Measurements from ENCODE around the gene RAB27B. TPM values are rescaled to one million over a fixed set of nuclear protein-coding genes. Genes with fewer than 3 reads are reported as not detected.

The RAB27B gene
- total RNA-seq, 1 experiment from 2014 or later: 9.9 TPM

GRCh38 chr18:54835944-54836343 is 7.7 kb downstream of the RAB27B start:
- Histone ChIP-seq H2AFZ (no peak overlapping the region), H4K20me1 (ENCODE audit: insufficient read depth) (no peaks in the 10 kb centered on the region), H3K9me2 (ENCODE audit: insufficient read depth) (no peaks in the 10 kb centered on the region), H3K4me2 (no peak overlapping the region), H3K27ac (no peak overlapping the region), H3K36me3 (ENCODE audit: low read depth) (peaks cover 15% of the 10 kb centered on the region), H3F3A (ENCODE audit: insufficient read depth, low read depth) (no peaks in the 10 kb centered on the region), H3K79me2 (ENCODE audit: low read depth) (peaks cover 62% of the 10 kb centered on the region), H3K4me3 (no peak overlapping the region), H3K4me1 (replicated peaks; ENCODE audit: insufficient read depth) (peaks cover 3% of the 10 kb centered on the region), H3K9me3 (ENCODE audit: insufficient read depth, low read depth) (peaks cover 13% of the 10 kb centered on the region; the same call in 1 of the 2 replicates), H3K27me3 (ENCODE audit: insufficient read depth, low read depth) (no peaks in the 10 kb centered on the region)
- BruUV-seq (replicated peaks): no TSS peak
- POLR2A ChIA-PET (ENCODE audit: unreplicated experiment): no interaction called here
- CTCF ChIA-PET: no interaction called here
- no peak for DNase-seq
- no peak for TF ChIP-seq EZH2 (IDR thresholded peaks at IDR 0.05; ENCODE audit: low read depth)
- TF ChIP-seq, protein P1, sequence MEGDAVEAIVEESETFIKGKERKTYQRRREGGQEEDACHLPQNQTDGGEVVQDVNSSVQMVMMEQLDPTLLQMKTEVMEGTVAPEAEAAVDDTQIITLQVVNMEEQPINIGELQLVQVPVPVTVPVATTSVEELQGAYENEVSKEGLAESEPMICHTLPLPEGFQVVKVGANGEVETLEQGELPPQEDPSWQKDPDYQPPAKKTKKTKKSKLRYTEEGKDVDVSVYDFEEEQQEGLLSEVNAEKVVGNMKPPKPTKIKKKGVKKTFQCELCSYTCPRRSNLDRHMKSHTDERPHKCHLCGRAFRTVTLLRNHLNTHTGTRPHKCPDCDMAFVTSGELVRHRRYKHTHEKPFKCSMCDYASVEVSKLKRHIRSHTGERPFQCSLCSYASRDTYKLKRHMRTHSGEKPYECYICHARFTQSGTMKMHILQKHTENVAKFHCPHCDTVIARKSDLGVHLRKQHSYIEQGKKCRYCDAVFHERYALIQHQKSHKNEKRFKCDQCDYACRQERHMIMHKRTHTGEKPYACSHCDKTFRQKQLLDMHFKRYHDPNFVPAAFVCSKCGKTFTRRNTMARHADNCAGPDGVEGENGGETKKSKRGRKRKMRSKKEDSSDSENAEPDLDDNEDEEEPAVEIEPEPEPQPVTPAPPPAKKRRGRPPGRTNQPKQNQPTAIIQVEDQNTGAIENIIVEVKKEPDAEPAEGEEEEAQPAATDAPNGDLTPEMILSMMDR (conservative IDR thresholded peaks at IDR 0.05): no peak
- intact Hi-C loops (cut with micrococcal nuclease; ENCODE audit: unreplicated experiment): no loop called here

DNA sequence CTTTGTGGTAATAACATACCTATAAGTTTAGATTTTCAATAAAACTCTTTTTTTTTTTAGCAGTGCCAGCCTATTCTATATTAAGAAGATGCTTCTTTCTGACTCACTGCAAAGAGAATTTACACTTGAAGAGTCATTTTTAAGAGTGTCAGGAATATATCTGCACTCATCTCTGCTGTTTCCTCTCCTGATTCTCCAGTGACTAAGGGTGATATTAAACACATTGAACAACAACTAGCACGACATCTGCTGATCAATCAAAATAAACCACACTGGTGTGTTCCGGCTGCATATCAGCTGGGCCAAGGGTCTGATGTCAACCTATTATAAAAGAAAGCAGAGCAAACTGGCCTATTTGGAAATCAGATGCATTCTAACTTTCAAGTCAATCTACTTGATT is 15.0 kb downstream of the RAB27B start:
- Histone ChIP-seq H3K36me3 (ENCODE audit: low read depth) (0 out of 2 replicates have a peak, but pooled peaks cover 4% of the 10 kb centered on the region), H3K9me3 (ENCODE audit: insufficient read depth, low read depth) (no peaks in the 10 kb centered on the region), H2AFZ (no peak overlapping the region), H3K27ac (no peak overlapping the region), H3K9me2 (ENCODE audit: insufficient read depth) (no peaks in the 10 kb centered on the region), H3K4me1 (replicated peaks; ENCODE audit: insufficient read depth) (peaks cover 7% of the 10 kb centered on the region), H3K79me2 (ENCODE audit: low read depth) (peaks cover 52% of the 10 kb centered on the region), H3K4me3 (no peak overlapping the region), H3F3A (ENCODE audit: insufficient read depth, low read depth) (no peaks in the 10 kb centered on the region), H3K4me2 (no peak overlapping the region), H4K20me1 (ENCODE audit: insufficient read depth) (no peaks in the 10 kb centered on the region), H3K27me3 (ENCODE audit: insufficient read depth, low read depth) (no peaks in the 10 kb centered on the region)
- ChIA-PET POLR2A (ENCODE audit: unreplicated experiment) (no interaction called here), CTCF (no interaction called here)
- DNase-seq: no peak
- no TSS peak for BruUV-seq (replicated peaks)
- TF ChIP-seq, protein P1 (conservative IDR thresholded peaks at IDR 0.05): no peak
- TF ChIP-seq EZH2 (IDR thresholded peaks at IDR 0.05; ENCODE audit: low read depth): no peak
- intact Hi-C loops (cut with micrococcal nuclease; ENCODE audit: unreplicated experiment): no loop called here

GRCh38 chr18:54845787-54846186 is 17.5 kb downstream of the RAB27B start:
- TF ChIP-seq, protein P1 (conservative IDR thresholded peaks at IDR 0.05): no peak
- no peak for TF ChIP-seq EZH2 (IDR thresholded peaks at IDR 0.05; ENCODE audit: low read depth)
- peaks cover 42% of the 10 kb centered on the region for H3K79me2 ChIP-seq (ENCODE audit: low read depth)
- no TSS peak for BruUV-seq (replicated peaks)
- H3K36me3 ChIP-seq (ENCODE audit: low read depth): 0 out of 2 replicates have a peak, but pooled peaks cover 4% of the 10 kb centered on the region
- peaks cover 11% of the 10 kb centered on the region for H3K4me1 ChIP-seq (replicated peaks; ENCODE audit: insufficient read depth)
- no peaks in the 10 kb centered on the region for H3F3A ChIP-seq (ENCODE audit: insufficient read depth, low read depth)
- no peaks in the 10 kb centered on the region for H3K9me2 ChIP-seq (ENCODE audit: insufficient read depth)
- H4K20me1 ChIP-seq (ENCODE audit: insufficient read depth): no peaks in the 10 kb centered on the region
- H3K27ac ChIP-seq: no peak overlapping the region
- CTCF ChIA-PET: no interaction called here
- no peak overlapping the region for H2AFZ ChIP-seq
- POLR2A ChIA-PET (ENCODE audit: unreplicated experiment): no interaction called here
- intact Hi-C loops (cut with micrococcal nuclease; ENCODE audit: unreplicated experiment): no loop called here
- H3K4me2 ChIP-seq: no peak overlapping the region
- no peak for DNase-seq
- no peak overlapping the region for H3K4me3 ChIP-seq
- no peaks in the 10 kb centered on the region for H3K27me3 ChIP-seq (ENCODE audit: insufficient read depth, low read depth)
- H3K9me3 ChIP-seq (ENCODE audit: insufficient read depth, low read depth): no peaks in the 10 kb centered on the region

All from PC-9 (cell line).